COLO829 (cell line): ENCODE measurements around the gene SLC25A42.
"Not testable (repeated sequence)": the region's sequence is repeated elsewhere in the genome, so short reads cannot be mapped to it uniquely, and the experiment has no call there.

Source experiments
- DNase-seq: peaks from one replicate; pipeline ENCODE4 v3.0.0; 2012; ENCODE audit warnings: low spot score

SLC25A42 gene

DNA sequence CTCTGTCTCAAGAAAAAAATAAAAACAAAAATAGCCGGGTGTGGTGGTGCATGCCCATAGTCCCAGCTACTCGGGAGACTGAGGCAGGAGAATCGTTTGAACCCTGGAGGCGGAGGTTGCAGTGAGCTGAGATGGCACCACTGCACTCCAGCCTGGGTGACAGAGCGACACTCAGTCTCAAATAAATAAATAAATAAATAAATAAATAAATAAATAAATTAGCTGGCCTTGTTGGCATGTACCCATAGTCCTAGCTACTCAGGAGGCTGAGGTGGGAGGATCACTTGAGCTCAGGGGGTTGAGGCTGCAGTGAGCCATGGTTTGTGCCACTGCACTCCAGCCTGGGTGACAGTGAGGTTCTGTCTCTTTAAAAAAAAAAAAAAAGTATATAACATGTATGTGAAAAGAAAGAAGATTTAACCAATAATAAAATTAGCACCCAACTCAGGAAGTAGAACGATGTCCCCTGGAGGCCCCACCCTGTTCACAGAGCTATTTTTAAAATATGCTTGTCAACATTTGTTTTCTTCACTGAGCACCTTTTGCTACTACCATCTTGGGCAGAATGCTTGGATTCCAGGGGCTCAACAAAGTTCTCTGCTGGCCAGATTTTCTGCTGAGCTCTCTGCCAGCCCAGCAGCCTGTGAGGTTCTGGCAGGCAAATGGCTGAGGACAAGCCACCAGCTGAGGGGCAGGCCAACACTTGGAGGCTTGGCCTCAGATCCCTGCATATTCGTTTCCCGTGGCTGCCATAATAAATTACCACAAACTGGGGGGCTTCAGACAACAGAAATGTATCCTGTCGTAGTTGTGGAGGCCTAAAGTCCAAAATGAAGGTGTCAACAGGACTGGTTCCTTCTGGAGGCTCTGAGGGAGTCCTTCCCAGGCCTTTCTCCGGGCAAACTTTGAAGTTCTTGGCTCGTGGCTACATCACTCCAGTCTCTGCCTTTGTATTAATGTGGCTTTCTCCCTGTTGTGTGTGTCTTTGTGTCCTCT lies 5.2 kb downstream of the SLC25A42 start:
- DNase-seq = no peak

DNA sequence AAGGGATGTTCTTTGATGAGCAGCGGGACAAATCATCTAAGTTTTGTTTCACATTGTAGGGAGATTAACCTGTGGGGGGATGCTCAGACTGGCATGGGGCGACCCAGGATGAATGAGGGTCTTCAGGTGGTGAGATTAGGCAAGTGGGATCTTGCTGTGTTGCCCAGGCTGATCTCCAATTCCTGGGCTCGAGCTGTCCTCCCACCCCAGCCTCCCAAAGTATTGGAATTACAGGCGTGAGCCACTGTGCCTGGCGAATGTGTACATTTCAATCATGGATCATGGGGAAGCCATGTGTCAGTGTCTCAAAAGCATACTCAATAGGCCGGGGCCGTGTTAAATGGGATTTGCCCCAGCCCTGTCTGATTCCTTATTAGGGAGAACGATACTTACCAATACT lies 8.1 kb downstream of the SLC25A42 start:
- DNase-seq = no peak

DNA sequence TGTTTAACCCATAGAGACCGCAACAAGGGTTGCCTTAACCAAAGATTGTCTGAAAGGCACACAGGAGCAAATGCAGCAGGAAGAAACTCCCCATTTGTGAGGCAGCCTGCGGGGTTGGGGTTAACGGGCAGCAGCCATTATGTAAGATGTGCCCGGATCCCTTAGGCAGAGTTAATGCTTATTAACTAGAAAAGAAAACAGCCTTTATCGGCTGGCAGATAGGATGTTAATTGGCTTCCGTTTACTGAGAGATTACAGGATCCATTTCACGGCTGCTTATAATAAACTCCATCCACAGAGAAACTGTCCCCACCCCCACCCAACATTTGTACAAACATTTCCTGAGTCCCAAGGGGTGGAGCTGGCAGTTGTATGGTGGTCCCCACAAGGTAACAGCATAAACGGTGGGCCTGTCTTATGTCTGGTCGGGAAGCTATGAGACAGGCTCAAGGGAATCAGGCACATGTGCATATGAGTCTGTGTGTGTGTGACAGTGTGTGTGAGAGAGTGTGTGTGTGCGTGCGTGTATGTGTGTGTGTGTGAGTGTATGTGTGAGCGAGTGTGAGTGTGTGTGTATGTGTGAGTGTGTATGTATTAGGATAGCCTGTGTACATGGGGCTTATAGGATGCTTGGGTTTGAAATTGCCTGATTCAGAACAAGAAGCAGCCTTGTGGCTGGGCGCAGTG lies 10.5 kb downstream of the SLC25A42 start:
- DNase-seq = no peak

DNA sequence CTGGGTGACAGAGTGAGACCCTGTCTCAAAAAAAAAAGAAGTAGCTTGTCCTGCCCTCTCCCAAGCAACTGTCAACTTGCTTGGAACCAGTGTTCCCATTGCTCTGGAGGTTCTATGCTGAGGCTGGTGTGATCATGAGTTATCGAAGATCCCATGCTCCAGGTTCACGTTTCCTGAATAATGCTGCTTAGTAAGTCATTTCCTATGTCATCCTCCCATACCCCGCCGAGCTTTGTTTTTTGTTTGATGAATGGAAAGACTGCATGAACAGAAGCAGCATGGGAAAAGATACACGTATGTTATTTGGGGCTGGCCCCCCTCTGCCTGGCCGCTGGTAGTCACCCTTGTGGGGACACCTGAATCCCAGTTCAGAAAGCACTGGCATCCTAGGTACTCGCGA lies 11.3 kb downstream of the SLC25A42 start:
- DNase-seq = no peak

DNA sequence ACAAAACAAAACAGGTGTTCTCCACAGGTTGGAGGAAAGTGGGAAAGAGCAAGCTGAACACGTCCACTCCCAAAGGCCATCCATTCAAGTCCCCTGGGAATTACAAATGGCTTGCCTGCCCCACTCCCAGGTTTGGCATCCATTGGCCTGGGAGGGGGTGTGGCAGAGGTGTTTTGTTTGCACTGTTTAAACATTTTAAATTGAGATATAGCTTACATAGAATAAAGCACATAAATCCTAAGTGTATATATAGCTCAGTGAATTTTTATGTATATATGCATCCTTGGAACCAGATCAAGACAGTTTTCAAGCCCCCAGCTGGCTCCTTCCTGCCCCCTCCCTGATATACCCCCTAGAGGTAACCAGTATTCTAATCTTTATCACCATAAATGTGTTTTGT lies 12.7 kb downstream of the SLC25A42 start:
- DNase-seq = no peak

DNA sequence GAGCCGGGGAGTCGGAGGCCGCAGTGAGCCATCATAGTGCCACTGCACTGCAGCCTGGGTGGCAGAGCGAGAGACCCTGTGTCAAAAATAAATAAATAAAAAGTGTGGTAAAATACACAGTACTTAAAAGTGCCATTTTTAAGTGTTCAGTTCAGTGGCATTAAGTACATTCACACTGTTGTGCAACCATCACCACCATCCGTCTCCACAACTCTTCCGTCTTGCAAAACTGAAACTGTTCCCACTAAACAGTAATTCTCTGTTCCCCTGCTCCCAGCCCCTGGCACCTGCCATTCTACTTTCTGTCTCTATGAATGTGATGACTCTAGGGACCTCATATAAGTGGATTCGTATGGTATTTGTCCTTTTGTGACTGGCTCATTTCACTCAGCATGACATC lies 13.3 kb downstream of the SLC25A42 start:
- no peak for DNase-seq

DNA sequence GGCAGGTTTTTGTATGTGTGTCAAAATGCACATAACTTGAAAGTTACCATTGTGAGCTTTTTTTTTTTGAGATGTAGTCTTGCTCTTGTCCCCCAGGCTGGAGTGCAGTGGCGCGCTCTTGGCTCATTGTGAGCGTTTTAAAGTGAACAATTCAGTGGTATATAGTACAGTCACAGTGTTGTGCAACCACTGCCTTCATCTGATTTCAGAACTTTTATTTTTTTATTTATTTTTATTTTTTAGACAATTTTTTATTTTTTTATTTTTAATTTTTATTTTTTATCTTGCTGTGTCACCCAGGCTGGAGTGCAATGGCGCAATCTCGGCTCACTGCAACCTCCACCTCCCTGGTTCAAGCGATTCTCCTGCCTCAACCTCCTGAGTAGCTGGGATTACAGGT lies 15.0 kb downstream of the SLC25A42 start:
- DNase-seq = no peak

DNA sequence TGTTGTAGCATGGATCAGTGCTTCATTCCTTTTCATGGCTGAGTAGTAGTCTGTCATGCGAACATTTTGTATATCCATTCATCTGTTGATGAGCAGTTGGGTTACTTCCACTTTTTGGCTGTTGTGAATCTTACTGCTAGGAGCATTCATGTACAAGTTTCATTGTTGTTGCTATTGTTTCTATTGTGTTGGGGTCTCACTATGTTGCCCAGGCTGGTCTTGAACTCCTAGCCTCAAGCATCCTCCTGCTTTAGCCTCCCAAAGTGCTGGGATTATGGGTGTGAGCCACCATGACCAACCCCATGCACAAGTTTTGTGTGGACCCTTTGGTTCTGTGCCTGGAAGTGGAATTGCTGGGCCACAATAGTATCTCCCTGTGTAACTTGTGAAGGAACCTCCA lies 15.8 kb downstream of the SLC25A42 start:
- DNase-seq = no peak

DNA sequence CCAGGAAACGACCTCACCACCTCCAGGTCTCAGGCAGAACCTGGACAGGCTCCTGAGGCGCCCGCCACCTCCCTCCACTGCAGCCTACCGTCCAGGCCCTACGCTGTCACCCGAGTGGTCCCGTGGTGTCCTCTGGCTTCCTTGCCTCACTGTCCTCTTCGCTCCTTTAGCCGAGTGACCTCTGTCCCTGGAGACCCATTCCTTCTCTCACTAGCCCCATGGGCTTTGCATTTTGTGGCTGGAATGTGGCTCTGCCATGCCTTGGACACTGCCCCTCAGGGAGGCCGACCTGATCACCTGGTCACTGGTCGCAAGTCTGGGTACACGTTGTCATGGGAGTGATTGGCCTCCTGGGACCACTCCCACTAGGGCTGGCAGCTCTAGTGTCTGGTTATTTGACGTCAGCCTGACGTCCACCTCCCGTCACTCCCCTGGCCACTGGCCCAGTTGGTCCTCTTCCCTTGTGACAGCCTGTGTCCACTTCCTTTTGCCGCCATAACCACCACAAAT lies 17.9 kb downstream of the SLC25A42 start:
- DNase-seq = no peak

DNA sequence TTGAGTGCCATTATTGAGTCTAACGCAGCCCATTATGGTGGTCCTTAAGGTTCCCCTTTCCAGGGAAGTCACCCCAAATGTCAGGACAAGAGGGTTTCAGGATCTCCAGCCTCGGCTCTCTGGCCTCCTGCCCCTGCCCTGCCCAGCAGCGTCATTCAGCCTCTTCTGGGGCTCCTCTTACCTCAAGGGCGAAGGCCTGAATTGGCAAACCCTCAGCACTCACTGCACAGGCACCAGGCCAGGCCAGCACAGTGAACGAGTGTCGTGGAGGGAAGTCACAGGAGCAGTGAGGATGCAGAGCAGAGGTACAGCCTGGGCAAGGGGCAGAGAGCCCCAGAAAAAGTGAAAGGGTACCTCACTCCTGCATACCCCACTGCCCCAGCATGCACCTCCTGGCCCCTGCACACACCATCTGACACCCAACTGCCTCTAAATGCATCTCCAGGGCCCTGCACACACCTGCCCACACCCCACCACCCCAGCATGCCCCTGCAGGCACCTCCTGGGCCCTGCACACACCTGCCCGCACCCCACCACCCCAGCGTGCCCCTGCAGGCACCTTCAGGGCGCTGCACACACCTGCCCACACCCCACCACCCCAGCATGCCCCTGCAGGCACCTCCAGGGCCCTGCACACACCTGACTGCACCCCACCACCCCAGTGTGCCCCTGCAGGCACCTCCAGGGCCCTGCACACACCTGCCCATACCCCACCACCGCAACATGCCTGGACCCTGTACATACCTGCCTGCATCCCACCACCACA lies 19.8 kb downstream of the SLC25A42 start:
- DNase-seq = no peak

DNA sequence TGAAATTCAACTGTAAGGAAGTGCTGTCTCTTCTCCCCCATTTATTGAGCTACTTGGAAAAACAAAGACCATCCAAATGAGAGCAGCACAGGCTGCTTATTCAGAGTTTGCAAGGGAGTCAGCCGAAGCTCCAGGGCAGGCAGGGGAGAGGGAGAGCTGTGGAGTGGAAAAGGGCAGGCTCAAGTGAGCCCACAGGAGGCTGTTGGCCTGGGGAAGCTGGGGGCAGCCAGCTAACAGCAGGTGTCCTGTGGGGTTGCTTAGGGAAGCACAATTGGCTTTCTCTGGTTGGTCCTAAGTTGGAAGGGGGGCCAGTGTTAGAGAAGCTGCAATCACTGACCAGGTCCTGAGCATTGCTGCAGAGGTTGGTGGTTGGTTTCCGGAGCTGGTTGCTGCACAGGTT lies 23.9 kb downstream of the SLC25A42 start:
- DNase-seq = no peak

DNA sequence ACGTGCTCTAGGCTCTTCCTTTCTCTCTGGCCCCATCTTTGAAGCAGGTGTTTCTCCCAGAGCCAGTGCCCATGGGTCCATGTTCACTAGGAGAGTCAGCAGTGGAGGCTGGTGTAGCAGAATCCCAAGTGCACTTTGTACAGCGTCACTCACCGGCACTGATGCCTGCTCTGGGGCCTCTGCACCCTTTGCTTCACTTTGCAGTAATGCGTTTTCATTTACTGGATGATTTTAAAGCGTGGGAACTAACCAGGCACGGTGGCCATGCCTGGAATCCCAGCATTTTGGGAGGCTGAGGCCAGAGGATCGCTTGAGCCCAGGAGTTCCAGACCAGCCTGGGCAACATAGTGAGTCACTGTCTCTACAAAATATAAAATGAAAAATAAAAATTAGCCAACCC lies 30.7 kb downstream of the SLC25A42 start:
- DNase-seq = no peak

DNA sequence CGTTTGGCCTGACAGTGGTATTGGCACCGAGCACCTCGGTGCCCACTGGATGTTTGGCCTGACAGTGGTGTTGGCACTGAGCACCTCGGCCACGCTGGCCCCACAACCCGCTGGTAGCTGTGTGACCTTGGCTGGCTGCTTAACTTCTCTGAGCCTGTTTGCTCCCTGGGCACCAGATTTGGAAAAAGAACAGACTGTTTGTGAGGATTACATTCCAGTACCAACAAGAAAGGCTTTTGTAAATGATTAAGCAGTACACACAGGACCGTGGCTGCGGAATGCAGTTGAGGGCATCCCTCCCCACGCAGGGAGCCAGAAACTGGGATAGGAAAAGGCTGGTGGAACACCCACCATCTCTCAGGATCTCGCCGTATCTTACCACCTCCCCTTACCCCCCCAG lies 31.9 kb downstream of the SLC25A42 start:
- no peak for DNase-seq

DNA sequence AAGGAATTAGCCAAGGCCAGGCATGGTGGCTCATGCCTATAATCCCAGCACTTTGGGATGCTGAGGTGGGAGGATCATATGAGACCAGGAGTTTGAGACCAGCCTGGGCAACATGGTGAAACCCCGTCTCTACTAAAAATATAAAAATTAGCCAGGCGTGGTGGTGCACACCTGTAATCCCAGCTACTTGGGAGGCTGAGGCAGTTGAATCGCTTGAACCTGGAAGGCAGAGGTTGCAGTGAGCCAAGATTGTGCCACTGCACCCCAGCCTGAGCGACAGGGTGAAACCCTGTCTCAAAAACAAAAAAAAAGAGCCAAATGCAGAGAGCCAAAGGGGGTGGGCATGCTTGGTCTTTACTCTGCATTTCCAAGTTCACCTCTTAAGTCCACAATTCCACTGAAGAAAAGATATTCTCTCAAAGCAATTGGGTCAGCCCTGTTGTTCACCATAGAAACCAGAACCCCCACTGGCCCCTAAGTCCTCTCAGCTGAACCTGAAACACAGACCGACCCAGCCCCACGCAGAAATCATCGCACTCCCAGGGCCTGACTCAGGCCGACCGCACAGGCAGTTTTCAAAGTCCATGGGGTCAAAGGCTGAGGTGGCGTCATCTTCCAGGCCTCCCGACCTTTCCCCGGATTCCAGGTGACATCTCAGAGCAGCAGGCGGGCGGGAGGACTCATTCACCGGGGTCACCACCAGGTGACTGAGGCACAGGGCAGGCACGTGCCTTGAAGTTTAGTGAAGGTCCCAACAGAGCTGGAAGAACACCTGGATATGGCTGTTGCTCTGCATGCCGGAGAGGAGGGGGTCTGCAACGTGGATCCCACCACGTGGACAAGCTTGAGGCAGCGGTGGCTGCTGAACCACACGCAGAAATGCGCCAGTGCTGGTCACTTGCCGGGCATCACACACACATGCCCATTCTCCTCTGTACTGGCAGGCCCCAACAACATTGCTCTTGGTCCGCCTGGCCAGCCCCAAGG lies 33.1 kb downstream of the SLC25A42 start:
- no peak for DNase-seq

DNA sequence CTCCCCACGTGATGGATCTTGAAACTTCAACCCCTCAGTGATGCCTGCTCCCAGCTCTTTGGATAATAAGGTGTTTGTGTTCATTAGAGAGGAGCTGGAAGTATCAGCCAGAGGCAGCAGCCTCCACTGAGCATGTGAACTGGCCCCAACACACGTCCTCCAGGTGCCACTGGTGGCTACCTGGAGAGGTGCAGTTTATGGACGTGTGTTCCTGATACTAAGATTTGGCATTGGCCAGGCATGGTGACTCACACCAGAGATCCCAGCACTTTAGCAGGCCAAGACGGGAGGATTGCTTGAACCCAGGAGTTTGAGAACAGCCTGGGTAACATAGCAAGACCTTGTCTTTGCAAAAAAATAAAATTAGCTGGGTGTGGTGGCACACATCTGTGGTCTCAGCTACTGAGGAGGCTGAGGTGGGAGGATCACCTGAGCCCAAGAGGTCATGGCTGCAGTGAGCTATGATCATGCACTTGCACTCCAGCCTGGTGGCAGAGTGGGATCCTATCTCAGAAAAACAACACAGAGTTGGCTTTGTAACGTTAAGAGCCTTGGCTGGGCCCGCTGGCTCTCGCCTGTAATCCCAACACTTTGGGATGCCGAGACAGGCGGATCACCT lies 34.4 kb downstream of the SLC25A42 start:
- DNase-seq = no peak

DNA sequence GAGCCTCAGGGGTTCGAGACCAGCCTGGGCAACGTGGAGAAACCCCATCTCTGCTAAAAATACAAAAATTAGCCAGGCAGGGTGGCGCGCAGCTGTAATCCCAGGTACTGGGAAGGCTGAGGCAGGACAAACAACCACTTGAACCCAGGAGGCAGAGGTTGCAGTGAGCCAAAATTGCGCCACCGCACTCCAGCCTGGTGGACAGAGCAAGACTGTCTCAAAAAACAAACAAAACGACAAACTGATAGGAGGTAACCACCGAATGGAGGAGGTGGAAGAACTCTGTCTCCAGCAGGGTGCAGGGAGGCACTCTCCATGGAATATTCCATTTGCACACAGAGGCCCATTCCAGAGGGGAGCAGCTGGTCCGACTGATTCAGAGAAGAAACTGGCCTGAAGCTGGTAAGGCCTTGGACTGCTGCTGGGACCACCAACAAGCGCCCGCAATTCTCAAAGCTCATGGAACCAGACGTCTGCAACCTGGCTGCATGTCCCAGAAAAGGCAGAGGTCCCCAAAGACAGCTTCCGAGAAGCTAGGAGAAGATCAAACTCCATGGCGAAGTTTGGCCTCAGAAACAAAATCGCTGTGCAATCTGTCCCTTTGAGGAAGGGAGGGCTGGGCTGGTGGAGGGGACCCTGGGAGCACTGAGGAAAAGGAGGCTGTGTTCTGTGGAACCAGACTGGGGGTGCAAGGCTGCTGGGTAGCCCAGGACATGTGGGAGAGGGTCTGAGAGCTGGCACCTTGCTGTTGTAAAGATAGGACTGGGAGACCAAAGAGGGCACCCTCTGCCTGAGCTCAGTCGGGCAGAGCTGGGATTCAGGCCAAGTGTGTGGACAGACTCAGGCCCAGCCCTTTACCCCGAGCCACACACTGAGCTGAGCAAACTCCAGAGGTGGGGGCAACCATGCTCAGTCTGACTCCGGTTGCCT lies 35.2 kb downstream of the SLC25A42 start:
- no peak for DNase-seq

DNA sequence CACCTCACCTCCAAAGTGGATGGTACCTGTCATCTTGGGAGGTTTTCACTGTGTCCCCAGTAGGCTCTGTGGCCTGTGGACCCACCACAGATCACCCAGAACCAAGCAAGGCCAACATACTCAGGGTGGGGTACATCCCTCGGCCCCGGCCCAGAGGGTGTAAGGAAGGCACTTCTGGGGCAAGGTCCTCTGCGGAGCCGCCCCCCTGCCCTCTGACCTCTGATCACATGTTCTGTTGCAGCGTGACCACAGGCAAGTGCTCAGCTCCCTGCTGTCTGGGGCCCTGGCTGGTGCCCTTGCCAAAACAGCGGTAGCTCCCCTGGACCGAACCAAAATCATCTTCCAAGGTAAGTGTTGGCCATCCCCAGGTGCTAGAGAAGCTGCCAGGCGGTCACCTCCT lies 37.7 kb downstream of the SLC25A42 start:
- DNase-seq = no peak

DNA sequence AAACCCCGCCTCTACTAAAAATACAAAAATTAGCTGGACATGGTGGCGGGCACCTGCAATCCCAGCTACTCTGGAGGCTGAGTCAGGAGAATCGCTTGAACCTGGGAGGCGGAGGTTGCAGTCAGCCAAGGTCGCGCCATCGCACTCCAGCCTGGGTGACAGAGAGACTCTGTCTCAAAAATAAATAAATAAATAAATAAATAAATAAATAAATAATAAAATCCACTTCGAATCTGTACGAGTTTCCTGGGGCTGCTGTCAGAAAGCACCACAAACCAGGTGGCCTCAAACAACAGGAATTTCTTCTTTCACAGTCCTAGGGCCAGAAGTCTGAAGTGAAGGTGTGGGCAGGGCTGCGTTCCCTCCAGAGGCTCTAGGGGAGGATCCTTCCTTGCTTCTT lies 38.8 kb downstream of the SLC25A42 start:
- not testable (repeated sequence) for DNase-seq

DNA sequence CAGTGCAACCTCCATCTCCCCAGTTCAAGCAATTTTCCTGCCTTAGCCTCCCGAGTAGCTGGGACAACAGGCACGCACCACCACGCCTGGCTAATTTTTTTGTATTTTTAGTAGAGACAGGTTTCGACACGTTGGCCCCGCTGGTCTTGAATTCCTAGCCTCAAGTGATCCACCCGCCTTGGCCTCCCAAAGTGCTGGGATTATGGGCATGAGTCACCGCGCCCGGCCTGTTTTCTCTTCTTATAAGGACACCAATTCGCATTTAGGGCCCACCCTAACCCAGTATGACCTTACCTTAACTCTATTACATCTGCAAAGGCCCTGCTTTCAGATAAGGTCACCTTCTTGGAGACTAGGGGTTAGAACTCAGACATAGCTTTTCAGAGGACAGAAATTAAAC lies 39.4 kb downstream of the SLC25A42 start:
- DNase-seq = no peak
